Activated naive CD4-positive, alpha-beta T cell treated with anti-CD3 and anti-CD28 coated beads, Interleukin-2, amount 10 ng/mL, durations not matched to agents 7 days and 5 days (primary cell): ENCODE results near the gene SRMS.
"Not testable (repeated sequence)": the region's sequence is repeated elsewhere in the genome, so short reads cannot be mapped to it uniquely, and the experiment has no call there.

Experiments
- CTCF ChIA-PET: fragments of 350-600 bp; sonication (Branson Sonifier 250); formaldehyde crosslinking; loops from one replicate; lab custom pipeline; 2021; ENCODE audit warnings: antibody characterized with exemption; lab: Charles Lee
- DNase-seq: peaks from one replicate; pipeline ENCODE4 v3.0.0-alpha.2; 2020
- H3K27ac Mint-ChIP-seq: one replicate; pipeline ENCODE4 v1.8.0; 2021; ENCODE audit warnings: mild to moderate bottlenecking, moderate library complexity, mixed read lengths
- H3K27me3 Mint-ChIP-seq: one replicate; pipeline ENCODE4 v1.8.0; 2021; ENCODE audit warnings: mild to moderate bottlenecking, mixed read lengths
- H3K36me3 Mint-ChIP-seq: one replicate; pipeline ENCODE4 v1.8.0; 2021; ENCODE audit warnings: mixed read lengths
- H3K4me1 Mint-ChIP-seq: one replicate; pipeline ENCODE4 v1.8.0; 2021; ENCODE audit warnings: mixed read lengths
- H3K4me3 Mint-ChIP-seq: one replicate; pipeline ENCODE4 v1.8.0; 2021; ENCODE audit warnings: mild to moderate bottlenecking, moderate library complexity, mixed read lengths
- H3K9me3 Mint-ChIP-seq: one replicate; pipeline ENCODE4 v1.8.0; 2021; ENCODE audit warnings: mixed read lengths

The SRMS gene

DNA sequence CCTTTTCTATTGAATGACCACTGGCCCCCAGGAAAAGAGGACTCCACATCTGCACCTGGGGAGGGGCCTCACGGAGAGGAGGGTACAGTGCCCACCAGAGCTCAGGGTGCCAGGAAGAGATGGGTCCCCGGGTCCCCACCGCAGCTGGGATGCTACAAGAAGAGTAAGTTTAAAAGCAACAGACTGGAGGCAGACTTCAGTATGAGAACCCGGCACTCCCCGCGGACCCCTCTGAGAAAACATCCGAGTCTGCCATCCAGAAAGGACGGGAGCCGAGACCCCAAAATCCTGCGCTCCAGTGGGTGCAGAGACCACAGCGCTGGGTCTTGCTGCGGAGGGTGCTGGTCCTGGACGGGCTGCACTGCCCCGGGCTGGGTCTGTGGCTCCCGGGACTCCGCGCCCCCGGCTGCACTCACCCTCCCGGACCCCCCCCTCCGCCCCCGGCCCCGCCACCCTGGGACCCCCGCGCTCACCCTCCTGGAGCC, 26.1 kb upstream of the SRMS start:
- Mint-ChIP-seq H3K27me3 (peaks cover 65% of the 10 kb centered on the region), H3K9me3 (no peaks in the 10 kb centered on the region), H3K4me1 (peaks cover 10% of the 10 kb centered on the region), H3K36me3 (no peaks in the 10 kb centered on the region), H3K4me3 (peak overlapping the region; percentile 76), H3K27ac (peak overlapping the region; percentile 52)
- CTCF ChIA-PET, result interaction anchor here (1.3 to 1.5 kb wide), 4 partner anchors 15 to 465 kb away, joined by 3 to 4 read pairs (median 3); no protein-coding TSS in a partner anchor
- no peak for DNase-seq

DNA sequence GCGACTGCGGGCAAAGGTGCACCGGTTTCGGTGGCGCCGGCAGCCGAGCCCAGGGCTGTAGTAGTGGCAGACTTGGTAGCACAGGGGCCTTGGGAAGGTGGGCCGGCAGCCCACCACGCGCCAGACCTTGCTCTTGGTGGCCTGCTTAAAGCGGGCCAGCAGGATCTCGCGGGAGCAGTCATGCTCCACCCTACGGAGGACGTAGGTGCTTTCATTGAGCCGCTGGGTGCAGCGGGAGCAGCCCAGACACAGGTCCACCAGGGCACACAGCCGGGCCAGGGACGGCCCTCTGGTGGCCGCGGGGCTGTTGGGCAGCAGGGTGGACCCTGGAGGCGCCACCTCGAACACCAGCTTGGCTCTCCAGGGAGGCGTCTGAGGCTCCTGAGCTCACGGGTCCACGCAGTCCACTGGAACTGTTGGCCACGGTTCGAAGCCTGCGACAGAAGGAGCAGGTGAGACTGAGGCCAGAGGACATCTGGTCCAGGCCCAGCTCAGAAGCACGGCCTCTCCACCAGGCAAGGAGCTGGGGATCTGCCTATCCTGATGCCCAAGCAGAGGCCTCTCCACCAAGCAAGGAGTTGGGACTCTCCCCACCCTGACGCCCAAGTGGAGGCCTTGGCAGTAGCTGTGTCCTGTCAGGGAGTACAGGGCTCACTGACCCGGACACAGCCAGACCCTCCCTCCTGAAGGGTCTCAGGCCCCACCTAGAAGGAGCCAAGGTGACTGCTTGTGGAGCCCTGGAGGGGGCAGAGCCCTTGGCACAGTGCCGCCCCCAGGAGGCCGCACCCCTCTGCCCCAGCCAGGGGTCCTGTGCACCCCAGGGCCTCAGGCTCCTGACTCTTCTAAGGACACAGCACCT, 25.5 kb upstream of the SRMS start:
- DNase-seq, result peak; percentile 21
- H3K36me3 Mint-ChIP-seq, result no peaks in the 10 kb centered on the region
- CTCF ChIA-PET, result interaction anchor here (1.3 to 1.5 kb wide), 3 partner anchors 15 to 466 kb away, joined by 3 to 4 read pairs (median 3); no protein-coding TSS in a partner anchor
- H3K4me1 Mint-ChIP-seq, result peaks cover 16% of the 10 kb centered on the region
- no peaks in the 10 kb centered on the region for H3K9me3 Mint-ChIP-seq
- peaks cover 65% of the 10 kb centered on the region for H3K27me3 Mint-ChIP-seq
- no peak overlapping the region for H3K27ac Mint-ChIP-seq
- peak overlapping the region; percentile 76 for H3K4me3 Mint-ChIP-seq

DNA sequence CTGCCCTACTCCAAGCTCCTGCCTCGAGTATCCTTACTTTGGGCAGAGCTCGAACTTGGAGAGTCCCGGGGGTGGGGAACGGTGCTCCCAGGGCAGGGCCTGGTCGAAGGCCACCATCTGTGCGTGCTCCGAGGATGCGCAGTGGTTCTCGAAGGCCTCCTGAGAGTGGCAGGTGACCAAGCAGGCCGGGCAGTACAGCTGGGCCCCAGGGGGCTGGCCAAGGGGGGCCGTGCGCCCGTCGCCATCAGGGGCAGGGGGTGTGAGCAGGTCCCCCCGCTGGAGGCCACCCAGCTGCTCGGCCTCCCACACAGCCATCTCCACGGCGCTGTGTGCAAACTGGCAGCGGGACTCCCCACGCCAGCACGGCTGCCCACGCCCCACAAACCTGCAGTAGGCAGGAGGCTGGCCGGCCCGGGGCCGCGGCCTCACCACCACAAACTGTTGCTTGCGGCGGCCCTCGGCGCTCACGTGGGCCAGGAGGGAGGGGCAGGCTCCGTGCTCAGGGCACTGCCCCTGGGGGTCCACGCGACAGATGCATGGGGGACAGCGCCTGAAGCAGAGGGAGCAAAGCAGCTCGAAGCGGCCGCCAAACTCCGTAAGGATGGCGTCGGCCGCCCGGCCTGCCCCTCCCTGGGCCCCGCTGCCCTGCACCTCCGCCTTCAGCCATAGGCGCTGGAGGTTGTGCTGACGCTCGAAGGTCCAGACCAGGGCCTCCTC, 24.7 kb upstream of the SRMS start:
- H3K4me1 Mint-ChIP-seq, result peaks cover 24% of the 10 kb centered on the region
- no peak overlapping the region for H3K4me3 Mint-ChIP-seq
- H3K27ac Mint-ChIP-seq, result no peak overlapping the region
- no peak for DNase-seq
- CTCF ChIA-PET, result interaction anchor here (1.4 to 1.5 kb wide), 2 partner anchors 14 to 467 kb away, joined by 3 to 4 read pairs; no protein-coding TSS in a partner anchor
- H3K36me3 Mint-ChIP-seq, result no peaks in the 10 kb centered on the region
- peaks cover 65% of the 10 kb centered on the region for H3K27me3 Mint-ChIP-seq
- H3K9me3 Mint-ChIP-seq, result no peaks in the 10 kb centered on the region

DNA sequence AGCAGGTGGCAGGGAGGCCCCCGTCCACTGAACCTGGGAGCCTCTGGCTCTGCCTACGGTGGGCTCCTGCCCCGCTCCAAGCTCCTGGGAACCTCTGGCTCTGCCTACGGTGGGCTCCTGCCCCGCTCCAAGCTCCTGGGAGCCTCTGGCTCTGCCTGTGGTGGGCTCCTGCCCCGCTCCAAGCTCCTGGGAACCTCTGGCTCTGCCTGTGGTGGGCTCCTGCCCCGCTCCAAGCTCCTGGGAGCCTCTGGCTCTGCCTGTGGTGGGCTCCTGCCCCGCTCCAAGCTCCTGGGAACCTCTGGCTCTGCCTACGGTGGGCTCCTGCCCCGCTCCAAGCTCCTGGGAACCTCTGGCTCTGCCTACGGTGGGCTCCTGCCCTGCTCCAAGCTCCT, 23.5 kb upstream of the SRMS start:
- DNase-seq, H3K36me3 Mint-ChIP-seq, H3K9me3 Mint-ChIP-seq, H3K27ac Mint-ChIP-seq, CTCF ChIA-PET, H3K4me3 Mint-ChIP-seq: not testable (repeated sequence)
- Mint-ChIP-seq H3K4me1 (peaks cover 29% of the 10 kb centered on the region), H3K27me3 (peaks cover 54% of the 10 kb centered on the region)

DNA sequence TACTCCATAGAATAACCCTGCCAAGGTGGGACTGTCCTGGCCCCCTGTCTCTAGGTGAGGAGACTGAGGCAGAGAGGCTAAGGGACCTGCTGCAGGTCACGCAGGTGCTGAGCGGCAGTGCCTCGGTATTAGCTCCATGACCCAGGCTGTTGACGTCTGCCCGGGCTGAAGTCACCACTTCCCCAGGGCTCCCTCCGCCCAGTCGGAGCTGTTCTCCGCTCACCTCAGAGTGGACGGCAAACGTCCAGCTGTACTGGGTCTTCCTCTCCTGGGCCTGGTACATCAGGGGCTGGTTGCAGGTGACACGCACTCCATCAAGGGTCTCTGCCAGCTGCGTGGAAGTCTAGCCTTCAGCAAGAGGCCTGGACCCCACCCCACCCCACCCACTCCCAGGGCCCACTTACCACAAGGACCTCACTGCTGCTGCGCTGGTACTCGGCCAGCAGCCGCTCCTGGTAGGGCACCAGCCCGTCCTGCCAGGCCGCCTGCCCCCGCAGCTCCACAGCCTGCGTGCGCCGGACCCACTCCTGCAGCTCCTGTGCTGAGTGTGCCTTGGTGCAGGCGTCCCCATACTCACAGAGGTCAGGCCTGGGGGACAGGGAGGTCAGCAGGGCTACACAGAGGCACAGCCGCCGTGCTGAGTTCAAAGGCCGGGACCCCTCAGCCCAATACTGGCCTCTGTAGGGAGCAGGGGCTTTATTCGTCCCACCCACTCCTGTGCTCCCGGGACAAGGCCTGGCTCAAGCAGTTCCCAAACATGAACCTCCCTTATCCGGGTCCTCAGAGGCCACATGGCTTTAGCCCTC, 22.9 kb upstream of the SRMS start:
- Mint-ChIP-seq H3K27me3 (peaks cover 54% of the 10 kb centered on the region), H3K36me3 (peaks cover 1% of the 10 kb centered on the region), H3K9me3 (no peaks in the 10 kb centered on the region), H3K4me1 (peaks cover 29% of the 10 kb centered on the region), H3K27ac (no peak overlapping the region), H3K4me3 (no peak overlapping the region)
- no peak for DNase-seq
- CTCF ChIA-PET, result no interaction called here

DNA sequence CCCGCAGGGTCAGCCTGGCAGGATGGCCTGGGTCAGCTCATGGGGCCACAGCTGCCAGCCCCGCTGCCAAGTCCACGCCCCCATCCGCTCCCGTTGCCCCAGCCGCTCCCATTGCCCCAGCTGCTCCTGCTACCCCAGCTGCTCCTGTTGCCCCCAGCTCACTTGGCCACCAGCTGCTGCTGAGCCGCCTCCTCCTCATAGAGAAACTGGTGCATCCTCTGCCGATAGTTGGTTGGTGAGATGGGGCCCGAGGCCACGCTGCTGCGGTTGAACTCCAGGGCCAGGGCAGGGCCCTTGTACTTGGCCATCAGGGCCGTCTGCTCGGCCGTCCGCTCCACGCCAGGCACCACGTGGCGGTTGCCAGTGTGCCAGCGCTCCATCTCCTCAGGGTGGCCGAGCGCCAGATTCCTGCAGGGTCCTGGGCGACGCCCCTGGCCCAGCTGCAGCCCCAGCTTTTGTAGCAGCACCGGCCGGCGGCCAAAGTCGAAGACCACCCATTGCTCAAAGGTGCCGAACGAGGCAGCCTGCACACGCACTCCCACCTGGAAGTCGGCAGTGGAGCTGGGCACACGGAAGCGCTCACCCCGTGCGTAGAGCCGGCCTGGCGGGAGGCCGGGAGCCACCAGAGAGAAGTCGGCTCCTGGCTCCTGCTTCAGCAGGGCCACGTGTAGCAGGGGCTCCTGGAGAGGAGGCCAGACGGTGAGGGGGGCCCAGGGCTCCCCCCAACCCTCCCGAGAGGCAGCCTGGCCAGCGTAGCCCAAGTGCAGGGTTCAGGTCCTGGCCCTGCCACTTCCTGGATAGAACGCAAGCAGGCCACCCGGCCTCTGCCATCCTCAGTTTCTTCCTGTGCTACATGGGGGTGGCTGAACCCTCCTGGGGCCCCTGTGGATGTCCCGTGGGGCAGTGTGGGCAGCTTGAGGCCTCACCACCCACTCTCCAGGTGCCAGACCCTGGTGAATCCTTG, 21.7 kb upstream of the SRMS start:
- DNase-seq, result peak; percentile 38
- Mint-ChIP-seq H3K36me3 (peaks cover 1% of the 10 kb centered on the region), H3K9me3 (no peaks in the 10 kb centered on the region), H3K27ac (no peak overlapping the region), H3K4me3 (no peak overlapping the region), H3K27me3 (peaks cover 46% of the 10 kb centered on the region), H3K4me1 (peaks cover 29% of the 10 kb centered on the region)
- CTCF ChIA-PET, result no interaction called here

DNA sequence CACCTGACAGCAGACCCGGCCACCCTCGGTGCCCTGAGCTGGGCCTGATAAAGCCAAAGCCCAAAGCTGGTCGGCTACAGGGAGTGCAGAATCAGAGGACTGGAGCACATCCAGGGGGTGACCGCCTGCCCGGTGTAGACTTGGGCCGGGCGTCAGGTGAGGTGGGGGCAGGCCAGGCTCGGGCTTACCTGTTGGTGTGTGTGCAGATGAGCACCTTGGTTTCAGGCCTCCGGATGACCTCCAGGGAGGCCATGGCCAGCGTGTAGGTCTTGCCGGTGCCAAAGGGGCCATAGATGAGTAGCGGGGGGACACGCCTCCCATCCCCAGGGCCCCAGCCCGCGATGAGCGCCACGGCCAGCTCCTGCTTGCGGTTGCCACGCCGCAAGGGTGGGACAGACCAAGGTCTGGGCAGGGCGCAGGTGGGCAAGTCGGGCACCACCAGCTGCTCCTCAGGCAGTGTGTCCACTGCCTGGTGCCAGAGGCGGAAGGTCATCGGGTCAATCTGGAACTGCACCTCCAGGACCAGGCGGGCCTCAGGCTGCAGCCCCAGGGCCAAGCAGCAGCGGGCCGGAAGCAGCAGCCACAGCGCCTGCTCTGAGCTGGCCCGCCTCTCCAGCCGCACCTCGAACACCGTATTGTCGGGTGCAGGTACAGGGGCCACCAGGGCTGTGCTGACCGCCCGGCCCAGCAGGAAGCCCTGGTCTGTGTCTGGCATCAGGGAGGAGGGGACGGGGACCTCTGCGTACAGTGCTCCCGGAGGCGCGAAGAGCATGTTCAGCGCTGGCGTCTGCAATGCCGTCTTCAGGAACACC, 20.8 kb upstream of the SRMS start:
- Mint-ChIP-seq H3K4me1 (peaks cover 27% of the 10 kb centered on the region), H3K4me3 (peak overlapping the region; percentile 61), H3K27ac (peak overlapping the region; percentile 78), H3K36me3 (peaks cover 1% of the 10 kb centered on the region), H3K27me3 (peaks cover 42% of the 10 kb centered on the region), H3K9me3 (no peaks in the 10 kb centered on the region)
- peak; percentile 39 for DNase-seq
- CTCF ChIA-PET, result no interaction called here

DNA sequence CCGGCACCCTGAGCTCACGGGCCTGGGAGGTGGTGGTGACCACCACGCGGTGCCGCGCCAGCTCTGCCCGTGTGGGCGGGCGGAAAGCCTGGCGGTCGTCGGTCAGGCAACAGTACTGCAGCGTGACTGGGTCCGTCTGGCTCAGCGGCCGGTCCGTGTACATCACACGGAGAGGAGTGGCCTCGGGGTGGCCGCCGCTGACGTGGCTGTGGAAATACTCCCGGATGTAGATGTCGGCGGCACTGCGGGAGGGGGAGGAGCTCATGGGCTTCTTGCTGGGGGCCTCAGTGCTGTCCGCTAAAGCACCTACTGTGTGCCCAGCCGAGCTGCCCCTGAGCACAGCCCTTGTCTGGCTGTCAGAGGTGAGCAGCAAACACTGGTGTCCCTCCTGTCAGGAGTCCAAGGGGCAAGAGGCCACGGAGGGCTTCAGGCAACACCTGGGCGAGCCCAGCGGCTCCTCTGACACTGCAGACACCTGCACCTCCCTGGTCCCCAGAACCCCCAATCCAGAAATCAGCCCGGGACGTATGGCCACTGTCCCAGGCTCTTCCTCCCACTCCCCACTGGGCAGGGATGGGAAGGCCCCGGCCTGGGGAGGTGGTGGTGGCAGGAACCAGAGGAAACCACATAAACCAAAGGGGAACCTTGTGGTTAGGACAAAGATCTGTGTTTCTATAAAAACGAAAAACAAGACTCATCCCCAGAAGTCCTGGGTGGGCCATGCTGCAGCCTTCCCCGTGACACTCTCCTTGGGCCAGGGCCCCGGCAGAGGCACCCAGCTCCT, 20.0 kb upstream of the SRMS start:
- CTCF ChIA-PET, result no interaction called here
- Mint-ChIP-seq H3K9me3 (no peaks in the 10 kb centered on the region), H3K27ac (peak overlapping the region; percentile 78), H3K4me1 (peaks cover 27% of the 10 kb centered on the region), H3K27me3 (peaks cover 42% of the 10 kb centered on the region), H3K4me3 (peak overlapping the region; percentile 61), H3K36me3 (peaks cover 1% of the 10 kb centered on the region)
- peak; percentile 72 for DNase-seq

DNA sequence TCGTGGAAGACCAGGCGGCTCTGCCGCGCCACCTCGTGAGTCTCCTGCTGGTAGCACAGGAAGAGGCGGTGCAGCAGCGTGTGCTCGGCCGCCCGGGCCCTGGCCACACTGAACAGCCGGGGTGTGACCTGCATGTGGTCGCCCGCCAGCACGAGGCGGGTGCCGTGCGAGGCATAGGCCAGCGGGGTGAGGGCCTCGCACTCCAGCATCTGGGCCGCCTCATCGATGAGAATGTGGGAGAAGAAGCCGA, 19.5 kb upstream of the SRMS start:
- CTCF ChIA-PET, result no interaction called here
- H3K36me3 Mint-ChIP-seq, result peaks cover 1% of the 10 kb centered on the region
- H3K27ac Mint-ChIP-seq, result no peak overlapping the region
- no peak for DNase-seq
- peaks cover 27% of the 10 kb centered on the region for H3K4me1 Mint-ChIP-seq
- H3K27me3 Mint-ChIP-seq, result peaks cover 42% of the 10 kb centered on the region
- H3K4me3 Mint-ChIP-seq, result no peak overlapping the region
- no peaks in the 10 kb centered on the region for H3K9me3 Mint-ChIP-seq

DNA sequence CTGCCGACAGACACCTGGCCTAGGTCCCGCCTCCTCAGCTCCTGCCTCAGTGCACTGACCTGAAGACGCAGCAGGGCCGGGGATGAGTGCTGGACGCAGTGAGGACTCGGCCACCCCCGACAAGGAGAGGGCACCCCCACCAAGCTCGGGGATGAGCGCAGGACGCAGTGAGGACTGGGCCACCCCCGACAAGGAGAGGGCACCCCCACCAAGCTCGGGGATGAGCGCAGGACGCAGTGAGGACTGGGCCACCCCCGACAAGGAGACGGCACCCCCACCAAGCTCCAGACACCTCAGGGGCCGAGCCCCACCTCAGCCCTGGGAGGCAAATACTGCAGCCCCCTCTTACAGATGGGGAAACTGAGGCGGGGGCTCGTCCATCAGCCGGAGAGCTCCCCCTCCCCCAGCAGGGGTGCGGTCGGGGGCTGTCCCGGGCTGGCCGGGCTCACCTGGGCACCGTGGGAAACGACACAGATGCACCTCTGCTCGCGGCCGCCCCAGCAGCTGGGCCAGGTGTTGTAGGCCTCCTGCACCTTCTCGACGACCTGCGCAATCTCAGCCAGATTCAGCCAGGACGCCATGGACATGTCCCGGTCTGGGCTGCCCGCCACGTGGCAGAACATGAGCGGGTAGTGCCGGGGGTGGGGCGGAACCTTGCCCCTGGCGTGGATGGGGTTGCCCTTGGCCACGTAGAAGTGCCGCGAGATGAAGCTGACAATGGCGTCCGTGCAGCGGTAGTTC, 19.0 kb upstream of the SRMS start:
- CTCF ChIA-PET, result no interaction called here
- H3K4me3 Mint-ChIP-seq, result no peak overlapping the region
- no peaks in the 10 kb centered on the region for H3K9me3 Mint-ChIP-seq
- no peak overlapping the region for H3K27ac Mint-ChIP-seq
- DNase-seq, result no peak
- H3K36me3 Mint-ChIP-seq, result peaks cover 1% of the 10 kb centered on the region
- H3K4me1 Mint-ChIP-seq, result peaks cover 27% of the 10 kb centered on the region
- H3K27me3 Mint-ChIP-seq, result peaks cover 42% of the 10 kb centered on the region

DNA sequence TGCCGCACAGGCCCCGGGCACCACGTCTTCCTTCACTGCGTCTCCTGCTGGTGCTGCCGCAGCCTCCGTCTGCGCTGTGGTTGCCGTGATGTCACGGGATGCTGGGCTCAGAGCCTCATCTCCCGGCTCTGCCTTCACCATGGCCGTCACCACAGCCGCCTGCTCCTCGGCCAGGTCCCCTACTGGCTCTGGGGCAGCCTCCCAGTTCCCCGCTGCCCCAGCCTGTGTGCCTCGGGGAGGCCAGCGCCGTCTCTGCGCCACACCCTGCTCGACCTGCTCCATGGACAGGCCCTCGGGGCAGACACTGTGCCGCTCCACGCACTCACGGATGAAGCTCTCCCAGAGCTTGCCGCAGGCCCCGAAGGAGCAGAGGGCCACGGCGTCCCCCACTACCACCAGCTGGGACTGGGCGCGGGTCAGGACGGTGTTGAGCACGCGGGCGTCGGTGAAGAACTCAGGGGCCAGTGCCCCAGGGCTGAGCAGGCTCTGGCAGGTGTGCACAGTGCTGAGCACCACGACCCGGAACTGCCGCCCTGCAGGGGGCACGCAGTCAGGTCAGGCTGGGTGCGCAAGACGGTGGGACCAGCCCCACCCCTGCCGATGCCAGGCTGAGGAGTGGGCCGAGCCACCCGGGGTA, 18.3 kb upstream of the SRMS start:
- CTCF ChIA-PET, result no interaction called here
- H3K36me3 Mint-ChIP-seq, result peaks cover 1% of the 10 kb centered on the region
- peaks cover 44% of the 10 kb centered on the region for H3K27me3 Mint-ChIP-seq
- no peaks in the 10 kb centered on the region for H3K9me3 Mint-ChIP-seq
- DNase-seq, result no peak
- peaks cover 27% of the 10 kb centered on the region for H3K4me1 Mint-ChIP-seq
- no peak overlapping the region for H3K4me3 Mint-ChIP-seq
- no peak overlapping the region for H3K27ac Mint-ChIP-seq
